IMR-90 (cell line): ENCODE measurements around the gene RIMS3. TPM values are rescaled to one million over a fixed set of nuclear protein-coding genes. Genes with fewer than 3 reads are reported as not detected.

Source experiments
- ATAC-seq: fragments of 200-7000 bp; cut with Tn5 transposase; 2 replicates; pipeline ENCODE4 v1.9.1; 2020; ENCODE audit warnings: low read depth, mild to moderate bottlenecking, moderate library complexity
- BruUV-seq: library from RNA; stranded (reverse); fragments of 400-500 nt; replicated peaks from 2 replicates; lab custom pipeline; 2021; lab: Mats Ljungman, UMichigan
- CTCF ChIA-PET: fragments of 300-600 bp; formaldehyde crosslinking; extraction: SDS; loops from one replicate; lab custom pipeline; 2021; ENCODE audit warnings: antibody characterized with exemption; lab: Yijun Ruan, JAX
- POLR2A ChIA-PET: fragments of 300-600 bp; sonication (Branson Sonifier 250); formaldehyde crosslinking; loops from one replicate; lab custom pipeline; 2022; ENCODE audit warnings: antibody characterized with exemption; ENCODE audit not compliant: unreplicated experiment; lab: Charles Lee
- DNase-seq: peaks from one replicate; pipeline ENCODE4 v3.0.0; 2013
- H2AFZ ChIP-seq: replicated peaks from 2 replicates; pipeline ENCODE3; 2013; ENCODE audit warnings: low read length, mild to moderate bottlenecking; ENCODE audit not compliant: poor library complexity
- H2AK5ac ChIP-seq: 2 replicates; pipeline ENCODE4 v1.6.1; 2013; ENCODE audit warnings: low read depth, low read length, inconsistent platforms
- H2AK9ac ChIP-seq: replicated peaks from 2 replicates; pipeline ENCODE3; 2013; ENCODE audit warnings: mild to moderate bottlenecking, low read depth, low read length, moderate library complexity; ENCODE audit not compliant: poor library complexity
- H2BK120ac ChIP-seq: 2 replicates; pipeline ENCODE4 v1.6.1; 2013; ENCODE audit warnings: low read depth, low read length, inconsistent platforms
- H2BK15ac ChIP-seq: 3 replicates; pipeline ENCODE4 v1.6.1; 2013; ENCODE audit warnings: low read depth, low read length, inconsistent platforms
- H2BK20ac ChIP-seq: 2 replicates; pipeline ENCODE4 v1.6.1; 2013; ENCODE audit warnings: low read depth, mild to moderate bottlenecking, inconsistent platforms, low read length, moderate library complexity
- H2BK5ac ChIP-seq: 2 replicates; pipeline ENCODE4 v1.6.1; 2013; ENCODE audit warnings: mild to moderate bottlenecking, low read depth, low read length, inconsistent platforms; ENCODE audit not compliant: poor library complexity, severe bottlenecking
- H3K14ac ChIP-seq: replicated peaks from 2 replicates; pipeline ENCODE4 v1.6.1; 2013; ENCODE audit warnings: low read depth, low read length, inconsistent platforms
- H3K18ac ChIP-seq: 2 replicates; pipeline ENCODE4 v1.6.1; 2013; ENCODE audit warnings: low read depth, low read length, control low read depth
- H3K23ac ChIP-seq: 2 replicates; pipeline ENCODE4 v1.6.1; 2013; ENCODE audit warnings: low read depth, low read length, inconsistent platforms
- H3K27ac ChIP-seq: 2 replicates; pipeline ENCODE4 v1.5.1; 2013; ENCODE audit warnings: mild to moderate bottlenecking, control low read depth, low read length; ENCODE audit not compliant: insufficient read depth
- H3K27me3 ChIP-seq: 2 replicates; pipeline ENCODE4 v1.6.1; 2013; ENCODE audit warnings: low read length; ENCODE audit not compliant: control insufficient read depth, insufficient read depth
- H3K36me3 ChIP-seq: 2 replicates; pipeline ENCODE4 v1.6.1; 2013; ENCODE audit warnings: low read length, mixed read lengths; ENCODE audit not compliant: control insufficient read depth, insufficient read depth
- H3K4ac ChIP-seq: 2 replicates; pipeline ENCODE4 v1.6.1; 2013; ENCODE audit warnings: low read depth, low read length, inconsistent platforms
- H3K4me1 ChIP-seq: 2 replicates; pipeline ENCODE4 v1.6.1; 2013; ENCODE audit warnings: low read length, mixed read lengths; ENCODE audit not compliant: control insufficient read depth, insufficient read depth
- H3K4me2 ChIP-seq: 2 replicates; pipeline ENCODE4 v1.6.1; 2013; ENCODE audit warnings: low read depth, mild to moderate bottlenecking, control low read depth, low read length, moderate library complexity
- H3K4me3 ChIP-seq: 2 replicates; pipeline ENCODE4 v1.5.1; 2013; ENCODE audit warnings: low read depth, mild to moderate bottlenecking, control low read depth, low read length, moderate library complexity; ENCODE audit not compliant: insufficient read depth
- H3K56ac ChIP-seq: 2 replicates; pipeline ENCODE4 v1.6.1; 2013; ENCODE audit warnings: low read length, inconsistent platforms; ENCODE audit not compliant: insufficient read depth; ENCODE audit errors: extremely low read depth
- H3K79me1 ChIP-seq, 2 experiments: 2 replicates each; pipeline ENCODE4 v1.6.1; 2013; ENCODE audit warnings: low read length in 2 of 2, inconsistent platforms in 1 of 2, low read depth in 1 of 2
- H3K9ac ChIP-seq: 2 replicates; pipeline ENCODE4 v1.6.1; 2013; ENCODE audit warnings: low read depth, low read length, control low read depth
- H3K9me1 ChIP-seq: 2 replicates; pipeline ENCODE4 v1.6.1; 2013; ENCODE audit warnings: low read length, inconsistent platforms; ENCODE audit not compliant: insufficient read depth
- H3K9me3 ChIP-seq: 2 replicates; pipeline ENCODE4 v1.6.1; 2013; ENCODE audit warnings: low read length; ENCODE audit not compliant: control insufficient read depth, insufficient read depth
- H4K20me1 ChIP-seq: 2 replicates; pipeline ENCODE4 v1.6.1; 2013; ENCODE audit warnings: low read length, inconsistent platforms; ENCODE audit not compliant: insufficient read depth
- H4K5ac ChIP-seq: 2 replicates; pipeline ENCODE4 v1.6.1; 2013; ENCODE audit warnings: mild to moderate bottlenecking, low read depth, low read length, control low read depth
- H4K8ac ChIP-seq, 2 experiments: 2 replicates each; pipeline ENCODE4 v1.6.1; 2013; ENCODE audit warnings: low read depth in 2 of 2, low read length in 2 of 2, control low read depth in 1 of 2, inconsistent platforms in 1 of 2
- H4K91ac ChIP-seq: 2 replicates; pipeline ENCODE4 v1.6.1; 2013; ENCODE audit warnings: low read depth, low read length, inconsistent platforms; ENCODE audit not compliant: insufficient read depth
- BHLHE40 ChIP-seq: fragments of 150-350 bp; IDR thresholded peaks from 2 replicates; pipeline ENCODE4 v1.6.1; 2016; ENCODE audit warnings: mild to moderate bottlenecking, low read depth, low read length
- CEBPB ChIP-seq: IDR thresholded peaks from 2 replicates; pipeline ENCODE4 v1.6.1; 2012; ENCODE audit warnings: low read depth, low read length, improper control_type of control experiment
- CHD1 ChIP-seq: IDR thresholded peaks from 2 replicates; pipeline ENCODE4 v1.6.1; 2012; ENCODE audit warnings: low read depth, low read length, improper control_type of control experiment
- FOS ChIP-seq: fragments of 150-350 bp; IDR thresholded peaks from 2 replicates; pipeline ENCODE4 v1.6.1; 2016; ENCODE audit warnings: low read depth, low read length
- MAFK ChIP-seq: IDR thresholded peaks from 2 replicates; pipeline ENCODE4 v1.6.1; 2012; ENCODE audit warnings: low read depth, low read length, improper control_type of control experiment
- MAZ ChIP-seq: IDR thresholded peaks from 2 replicates; pipeline ENCODE4 v1.6.1; 2012; ENCODE audit warnings: low read depth, mild to moderate bottlenecking, low read length, improper control_type of control experiment, moderate library complexity, borderline replicate concordance
- MXI1 ChIP-seq: IDR thresholded peaks from 2 replicates; pipeline ENCODE4 v1.6.1; 2012; ENCODE audit warnings: low read depth, mild to moderate bottlenecking, low read length, moderate library complexity, borderline replicate concordance
- NFE2L2 ChIP-seq: fragments of 150-350 bp; IDR thresholded peaks from 2 replicates; pipeline ENCODE4 v1.6.1; 2016; ENCODE audit warnings: low read depth, mild to moderate bottlenecking, low read length
- POLR2A ChIP-seq: IDR thresholded peaks from 2 replicates; pipeline ENCODE4 v1.6.1; 2012; ENCODE audit warnings: mild to moderate bottlenecking, low read depth, low read length
- RAD21 ChIP-seq: IDR thresholded peaks from 2 replicates; pipeline ENCODE4 v1.6.1; 2012; ENCODE audit warnings: low read length, improper control_type of control experiment
- RCOR1 ChIP-seq: IDR thresholded peaks from 2 replicates; pipeline ENCODE4 v1.6.1; 2012; ENCODE audit warnings: mild to moderate bottlenecking, low read length, improper control_type of control experiment; ENCODE audit not compliant: insufficient replicate concordance
- RFX5 ChIP-seq: IDR thresholded peaks from 2 replicates; pipeline ENCODE4 v1.8.0; 2012; ENCODE audit warnings: low read depth, mild to moderate bottlenecking, low read length, moderate library complexity
- SMC3 ChIP-seq: fragments of 150-350 bp; IDR thresholded peaks from 2 replicates; pipeline ENCODE4 v1.6.1; 2016; ENCODE audit warnings: low read depth, mild to moderate bottlenecking, antibody characterized with exemption, low read length, moderate library complexity
- WGBS, 2 experiments: methylation state at CpG; one replicate each; pipeline versions ENCODE4 v1.1.5 to v1.1.7; 2013; ENCODE audit warnings: missing lambda C conversion rate in 2 of 2; ENCODE audit not compliant: insufficient read length in 1 of 2; ENCODE audit errors: extremely low coverage in 2 of 2; 5-methylcytosine and 5-hydroxymethylcytosine counted together
- dilution Hi-C: fragments of 300-500 bp; cut with HindIII; formaldehyde crosslinking; loops from one replicate; pipeline ENCODE4 v1.14.3; 2018; ENCODE audit warnings: low sequenced_read_pairs; ENCODE audit not compliant: unreplicated experiment
- in situ Hi-C: fragments of 300-500 bp; cut with MboI; formaldehyde crosslinking; loops from 3 replicates; pipeline ENCODE4 v1.14.3; 2019; ENCODE audit warnings: low sequenced_read_pairs, inconsistent platforms, mixed read lengths
- intact Hi-C: fragments of 100-400 bp; cut with micrococcal nuclease; formaldehyde crosslinking; loops from 2 replicates; pipeline ENCODE4 v1.10.0; 2022
- polyA plus RNA-seq, 3 experiments: library from polyadenylated mRNA; depleted of rRNA; stranded (reverse); fragments of >200 nt; gene quantifications; 2 replicates each; pipeline ENCODE4 v1.2.3, GENCODE V29; 2012; ENCODE audit warnings: low replicate concordance in 1 of 3
- total RNA-seq: library from RNA; depleted of rRNA; stranded (reverse); fragments of >200 nt; gene quantifications from 2 replicates; pipeline ENCODE4 v1.2.3, GENCODE V29; 2012
- TF ChIP-seq, protein P1 (sequence below): fragments of 150-350 bp; IDR thresholded peaks from 2 replicates; pipeline ENCODE4 v1.6.1; 2016; ENCODE audit warnings: low read depth, mild to moderate bottlenecking, low read length, moderate library complexity, borderline replicate concordance
- TF ChIP-seq, protein P2 (sequence below): fragments of 150-350 bp; IDR thresholded peaks from 2 replicates; pipeline ENCODE4 v1.6.1; 2017; ENCODE audit warnings: mild to moderate bottlenecking, antibody characterized with exemption, low read length, low read depth
- TF ChIP-seq, protein P3 (sequence below): conservative IDR thresholded peaks from 2 replicates; pipeline ENCODE4 v1.5.1; 2012; ENCODE audit warnings: mild to moderate bottlenecking, low read depth, low read length, improper control_type of control experiment

RIMS3 gene
- total and polyA plus RNA-seq, 2 of the 4 experiments (the other 2 are of a cell fraction), result 0.10 to 0.36 TPM

DNA sequence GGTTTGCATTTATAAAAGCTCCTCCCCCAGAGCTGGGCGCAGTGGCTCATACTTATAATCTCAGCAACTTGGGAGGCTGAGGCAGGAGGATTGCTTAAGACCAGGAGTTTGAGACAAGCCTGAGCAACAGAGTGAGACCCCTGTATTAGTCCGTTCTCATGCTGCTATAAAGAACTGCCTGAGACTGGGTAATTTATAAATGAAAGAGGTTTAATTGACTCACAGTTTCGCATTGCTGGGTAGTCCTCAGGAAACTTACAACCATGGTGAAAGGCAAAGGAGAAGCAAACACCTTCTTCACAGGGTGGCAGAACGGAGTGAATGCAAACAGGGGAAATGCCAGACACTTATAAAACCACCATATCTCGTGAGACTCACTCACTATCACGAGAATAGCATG is 81.5 kb downstream of the RIMS3 start:
- Histone ChIP-seq H3K9me3 (no peaks in the 10 kb centered on the region), H3K4me3 (no peak overlapping the region), H3K18ac (no peak overlapping the region), H3K36me3 (no peaks in the 10 kb centered on the region), H2BK120ac (no peak overlapping the region), H2BK5ac (no peak overlapping the region), H4K20me1 (no peaks in the 10 kb centered on the region), H3K27ac (no peak overlapping the region), H3K56ac (no peak overlapping the region), H4K91ac (no peak overlapping the region), H3K9ac (no peak overlapping the region), H4K8ac (no peak overlapping the region), H4K5ac (no peak overlapping the region), H3K14ac (no peak overlapping the region), H2AK9ac (no peak overlapping the region), H3K23ac (no peak overlapping the region), H3K27me3 (peaks cover 15% of the 10 kb centered on the region), H2AK5ac (no peak overlapping the region), H3K4me1 (no peaks in the 10 kb centered on the region), H3K4me2 (no peak overlapping the region), H2BK20ac (no peak overlapping the region), H3K79me1 (no peaks in the 10 kb centered on the region), H2BK15ac (no peak overlapping the region), H2AFZ (no peak overlapping the region), H3K4ac (no peak overlapping the region), H3K9me1 (no peaks in the 10 kb centered on the region)
- POLR2A ChIA-PET, result no interaction called here
- dilution Hi-C loops (no loop called here), intact Hi-C loops (no loop called here), in situ Hi-C loops (no loop called here)
- no TSS peak for BruUV-seq
- DNase-seq (no peak), ATAC-seq (peak; percentile 21; the same call in 1 of the 2 replicates)
- WGBS, 2 experiments, result no CpG with 5 or more reads among the region's 6 CpGs
- TF ChIP-seq BHLHE40 (no peak), RFX5 (no peak), FOS (no peak), MAZ (no peak), MXI1 (no peak), CEBPB (no peak), RAD21 (no peak), SMC3 (no peak), CHD1 (no peak), POLR2A (no peak), NFE2L2 (no peak), RCOR1 (no peak), MAFK (no peak)
- TF ChIP-seq, protein P1, sequence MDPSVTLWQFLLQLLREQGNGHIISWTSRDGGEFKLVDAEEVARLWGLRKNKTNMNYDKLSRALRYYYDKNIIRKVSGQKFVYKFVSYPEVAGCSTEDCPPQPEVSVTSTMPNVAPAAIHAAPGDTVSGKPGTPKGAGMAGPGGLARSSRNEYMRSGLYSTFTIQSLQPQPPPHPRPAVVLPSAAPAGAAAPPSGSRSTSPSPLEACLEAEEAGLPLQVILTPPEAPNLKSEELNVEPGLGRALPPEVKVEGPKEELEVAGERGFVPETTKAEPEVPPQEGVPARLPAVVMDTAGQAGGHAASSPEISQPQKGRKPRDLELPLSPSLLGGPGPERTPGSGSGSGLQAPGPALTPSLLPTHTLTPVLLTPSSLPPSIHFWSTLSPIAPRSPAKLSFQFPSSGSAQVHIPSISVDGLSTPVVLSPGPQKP, result no peak
- TF ChIP-seq, protein P2, sequence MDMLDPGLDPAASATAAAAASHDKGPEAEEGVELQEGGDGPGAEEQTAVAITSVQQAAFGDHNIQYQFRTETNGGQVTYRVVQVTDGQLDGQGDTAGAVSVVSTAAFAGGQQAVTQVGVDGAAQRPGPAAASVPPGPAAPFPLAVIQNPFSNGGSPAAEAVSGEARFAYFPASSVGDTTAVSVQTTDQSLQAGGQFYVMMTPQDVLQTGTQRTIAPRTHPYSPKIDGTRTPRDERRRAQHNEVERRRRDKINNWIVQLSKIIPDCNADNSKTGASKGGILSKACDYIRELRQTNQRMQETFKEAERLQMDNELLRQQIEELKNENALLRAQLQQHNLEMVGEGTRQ, result no peak
- TF ChIP-seq, protein P3, sequence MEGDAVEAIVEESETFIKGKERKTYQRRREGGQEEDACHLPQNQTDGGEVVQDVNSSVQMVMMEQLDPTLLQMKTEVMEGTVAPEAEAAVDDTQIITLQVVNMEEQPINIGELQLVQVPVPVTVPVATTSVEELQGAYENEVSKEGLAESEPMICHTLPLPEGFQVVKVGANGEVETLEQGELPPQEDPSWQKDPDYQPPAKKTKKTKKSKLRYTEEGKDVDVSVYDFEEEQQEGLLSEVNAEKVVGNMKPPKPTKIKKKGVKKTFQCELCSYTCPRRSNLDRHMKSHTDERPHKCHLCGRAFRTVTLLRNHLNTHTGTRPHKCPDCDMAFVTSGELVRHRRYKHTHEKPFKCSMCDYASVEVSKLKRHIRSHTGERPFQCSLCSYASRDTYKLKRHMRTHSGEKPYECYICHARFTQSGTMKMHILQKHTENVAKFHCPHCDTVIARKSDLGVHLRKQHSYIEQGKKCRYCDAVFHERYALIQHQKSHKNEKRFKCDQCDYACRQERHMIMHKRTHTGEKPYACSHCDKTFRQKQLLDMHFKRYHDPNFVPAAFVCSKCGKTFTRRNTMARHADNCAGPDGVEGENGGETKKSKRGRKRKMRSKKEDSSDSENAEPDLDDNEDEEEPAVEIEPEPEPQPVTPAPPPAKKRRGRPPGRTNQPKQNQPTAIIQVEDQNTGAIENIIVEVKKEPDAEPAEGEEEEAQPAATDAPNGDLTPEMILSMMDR, result no peak
- CTCF ChIA-PET, result no interaction called here
